ENCODE results near the gene JTB. TPM values are rescaled to one million over a fixed set of nuclear protein-coding genes. Genes with fewer than 3 reads are reported as not detected.
"Not testable (repeated sequence)": the region's sequence is repeated elsewhere in the genome, so short reads cannot be mapped to it uniquely, and the experiment has no call there.

Gene JTB
- total and polyA plus RNA-seq, 9 of the 15 experiments (the other 6 are each of a cell fraction or from before 2014, with no cell fraction given): 24.7 to 308 (median 151) TPM

DNA sequence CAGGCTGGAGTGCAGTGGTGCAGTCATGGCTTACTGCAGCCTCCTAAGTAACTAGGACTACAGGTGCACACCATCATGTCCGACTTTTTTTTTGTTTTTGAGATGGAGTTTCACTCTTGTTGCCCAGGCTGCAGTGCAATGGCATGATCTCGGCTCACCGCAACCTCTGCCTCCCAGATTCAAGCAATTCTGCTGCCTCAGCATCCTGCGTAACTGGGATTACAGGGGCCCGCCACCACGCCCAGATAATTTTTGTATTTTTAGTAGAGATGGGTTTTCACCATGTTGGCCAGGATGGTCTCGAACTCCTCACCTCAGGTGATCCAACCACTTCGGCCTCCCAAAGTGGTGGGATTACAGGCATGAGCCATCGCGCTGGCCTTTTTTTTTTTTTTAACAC lies 19.4 kb upstream of the JTB start:
- Histone ChIP-seq H3K36me3 (ENCODE audit: control insufficient read depth, insufficient read depth, low read length) (peaks cover 33% of the 10 kb centered on the region), H3K79me2 (ENCODE audit: control insufficient read depth, insufficient read depth, low read length) (peaks cover 12% of the 10 kb centered on the region)
- H3K9me1 ChIP-seq (ENCODE audit: control insufficient read depth, insufficient read depth, low read length); H3K4me2 ChIP-seq (ENCODE audit: insufficient read depth, low read length); ATAC-seq; BruUV-seq (replicated peaks); intact Hi-C loops (cut with micrococcal nuclease); H3K4me3 ChIP-seq; in situ Hi-C loops (cut with MboI); H3K27me3 ChIP-seq (ENCODE audit: control insufficient read depth in 2 of 2, insufficient read depth in 2 of 2, low read length in 2 of 2); H4K20me1 ChIP-seq (replicated peaks; ENCODE audit: control insufficient read depth, insufficient read depth, low read length); CTCF ChIA-PET (ENCODE audit: low intra/inter-chr PET ratio); H3K9ac ChIP-seq (ENCODE audit: insufficient read depth in 1 of 2, low read depth in 2 of 2, low read length in 2 of 2); H2AFZ ChIP-seq (ENCODE audit: low read depth, low read length); POLR2A ChIA-PET; H3K9me3 ChIP-seq (replicated peaks; ENCODE audit: control insufficient read depth, insufficient read depth, low read depth, low read length); H3K4me1 ChIP-seq (replicated peaks in 1 of 2; ENCODE audit: control insufficient read depth in 2 of 2, insufficient read depth in 2 of 2, low read length in 2 of 2); H3K27ac ChIP-seq (ENCODE audit: extremely low read depth, low read depth, low read length); DNase-seq (ENCODE audit: extremely low read depth in 1 of 4, low spot score in 3 of 4); FAIRE-seq: not testable (repeated sequence)
- TF ChIP-seq ZNF316 (IDR thresholded peaks at IDR 0.05): peak; percentile 91
- peak; percentile 41 for TF ChIP-seq MAFF (IDR thresholded peaks at IDR 0.05; ENCODE audit: low read length)
- TF ChIP-seq MAFG (tag; conservative IDR thresholded peaks at IDR 0.05): peak; percentile 72
- TF ChIP-seq C11orf30 (IDR thresholded peaks at IDR 0.05; ENCODE audit: low read depth): peak; percentile 89; the same call in 1 of the 2 replicates
- 42% methylated on average over 8 of the region's 10 CpGs for WGBS (ENCODE audit: insufficient coverage, low coverage, missing lambda C conversion rate)

DNA sequence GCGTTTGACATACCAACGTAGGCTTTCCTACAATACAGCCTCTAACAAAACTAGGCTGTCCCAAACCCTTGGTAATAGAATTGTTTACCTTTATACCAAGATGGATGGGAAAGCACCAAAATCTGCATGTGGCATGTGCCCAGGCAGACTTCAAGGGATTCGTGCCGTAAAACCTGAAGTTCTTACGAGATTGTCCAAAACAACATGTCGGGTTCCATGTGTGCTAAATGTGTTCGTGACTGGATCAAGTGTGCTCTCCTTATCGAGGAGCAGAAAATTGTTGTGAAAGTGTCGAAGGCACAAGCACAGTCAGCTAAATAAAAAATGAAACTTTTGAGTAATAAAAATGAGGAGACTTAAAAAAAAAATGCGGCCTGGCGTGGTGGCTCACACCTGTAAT lies 18.2 kb upstream of the JTB start:
- 92% methylated on average over 11 of the region's 11 CpGs for WGBS (ENCODE audit: insufficient coverage, low coverage, missing lambda C conversion rate)
- H3K4me3 ChIP-seq: no peak overlapping the region
- no peak for FAIRE-seq
- H3K4me2 ChIP-seq (ENCODE audit: insufficient read depth, low read length): no peak overlapping the region
- ChIA-PET POLR2A (interaction anchor here (0.5 to 1.1 kb wide), 3 partner anchors 18 to 63 kb away, joined by 3 to 5 read pairs (median 3); partner anchors contain the start of gene JTB), CTCF (ENCODE audit: low intra/inter-chr PET ratio) (no interaction called here)
- H2AFZ ChIP-seq (ENCODE audit: low read depth, low read length): no peak overlapping the region
- DNase-seq (ENCODE audit: extremely low read depth in 1 of 4, low spot score in 3 of 4): no peak
- H3K4me1 ChIP-seq (replicated peaks in 1 of 2; ENCODE audit: control insufficient read depth in 2 of 2, insufficient read depth in 2 of 2, low read length in 2 of 2): peaks cover 4 to 11% of the 10 kb centered on the region in 2 experiments; a peak in 2 of 5 replicates
- in situ Hi-C loops (cut with MboI) (no loop called here), intact Hi-C loops (cut with micrococcal nuclease) (no loop called here)
- no peaks in the 10 kb centered on the region for H3K9me1 ChIP-seq (ENCODE audit: control insufficient read depth, insufficient read depth, low read length)
- no peak overlapping the region for H3K9ac ChIP-seq (ENCODE audit: insufficient read depth in 1 of 2, low read depth in 2 of 2, low read length in 2 of 2)
- H3K36me3 ChIP-seq (ENCODE audit: control insufficient read depth, insufficient read depth, low read length): peaks cover 43% of the 10 kb centered on the region
- no peak overlapping the region for H3K27ac ChIP-seq (ENCODE audit: extremely low read depth, low read depth, low read length)
- peaks cover 25% of the 10 kb centered on the region for H3K79me2 ChIP-seq (ENCODE audit: control insufficient read depth, insufficient read depth, low read length)
- no peaks in the 10 kb centered on the region; the same call in 1 of the 2 replicates for H4K20me1 ChIP-seq (replicated peaks; ENCODE audit: control insufficient read depth, insufficient read depth, low read length)
- H3K27me3 ChIP-seq (ENCODE audit: control insufficient read depth in 2 of 2, insufficient read depth in 2 of 2, low read length in 2 of 2): no peaks in the 10 kb centered on the region
- no peak for ATAC-seq
- H3K9me3 ChIP-seq (replicated peaks; ENCODE audit: control insufficient read depth, insufficient read depth, low read depth, low read length): no peaks in the 10 kb centered on the region
- TF ChIP-seq, protein P1, sequence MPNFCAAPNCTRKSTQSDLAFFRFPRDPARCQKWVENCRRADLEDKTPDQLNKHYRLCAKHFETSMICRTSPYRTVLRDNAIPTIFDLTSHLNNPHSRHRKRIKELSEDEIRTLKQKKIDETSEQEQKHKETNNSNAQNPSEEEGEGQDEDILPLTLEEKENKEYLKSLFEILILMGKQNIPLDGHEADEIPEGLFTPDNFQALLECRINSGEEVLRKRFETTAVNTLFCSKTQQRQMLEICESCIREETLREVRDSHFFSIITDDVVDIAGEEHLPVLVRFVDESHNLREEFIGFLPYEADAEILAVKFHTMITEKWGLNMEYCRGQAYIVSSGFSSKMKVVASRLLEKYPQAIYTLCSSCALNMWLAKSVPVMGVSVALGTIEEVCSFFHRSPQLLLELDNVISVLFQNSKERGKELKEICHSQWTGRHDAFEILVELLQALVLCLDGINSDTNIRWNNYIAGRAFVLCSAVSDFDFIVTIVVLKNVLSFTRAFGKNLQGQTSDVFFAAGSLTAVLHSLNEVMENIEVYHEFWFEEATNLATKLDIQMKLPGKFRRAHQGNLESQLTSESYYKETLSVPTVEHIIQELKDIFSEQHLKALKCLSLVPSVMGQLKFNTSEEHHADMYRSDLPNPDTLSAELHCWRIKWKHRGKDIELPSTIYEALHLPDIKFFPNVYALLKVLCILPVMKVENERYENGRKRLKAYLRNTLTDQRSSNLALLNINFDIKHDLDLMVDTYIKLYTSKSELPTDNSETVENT (CRISPR knock-in tag; IDR thresholded peaks at IDR 0.05): no peak
- TF ChIP-seq CHD2 (IDR thresholded peaks at IDR 0.05; ENCODE audit: low read depth, low read length) (no peak), SIN3B (IDR thresholded peaks at IDR 0.05; ENCODE audit: low read depth) (no peak), ZNF384 (IDR thresholded peaks at IDR 0.05; ENCODE audit: low read depth, low read length) (no peak), SLC30A9 (CRISPR knock-in tag; IDR thresholded peaks at IDR 0.05) (no peak), SAFB2 (IDR thresholded peaks at IDR 0.05; ENCODE audit: borderline replicate concordance, low read depth, low read length, severe bottlenecking) (no peak), NFIC (IDR thresholded peaks at IDR 0.05) (no peak), SMAD1 (IDR thresholded peaks at IDR 0.05; ENCODE audit: low read depth, low read length, partially characterized antibody) (no peak), BRD9 (IDR thresholded peaks at IDR 0.05; ENCODE audit: low read depth, partially characterized antibody) (no peak), ZNF23 (CRISPR knock-in tag; IDR thresholded peaks at IDR 0.05) (no peak), SOX6 (IDR thresholded peaks at IDR 0.05) (no peak), TFAM (CRISPR knock-in tag; conservative IDR thresholded peaks at IDR 0.05) (no peak)
- BruUV-seq (replicated peaks): no TSS peak
